Small intestine (tissue), 7 donors: Measurements from ENCODE around the gene STIM1. TPM values are rescaled to one million over a fixed set of nuclear protein-coding genes. Genes with fewer than 3 reads are reported as not detected.
A peak's percentile ranks its signal among the peaks of the same experiment; 100 is the strongest.

Source experiments
- DNase-seq, 2 donors: peaks; one replicate each; pipeline versions ENCODE4 v3.0.0 to v3.0.0-alpha.2; 2013
- FAIRE-seq: peaks from 2 replicates; lab custom pipeline; 2012; peaks lifted over from hg19 to GRCh38; lab: Jason Lieb, UNC
- H3K27ac ChIP-seq, 3 donors: one replicate each; pipeline ENCODE4 v1.5.1; 2013; ENCODE audit warnings: low read length in 2 of 3, mild to moderate bottlenecking in 2 of 3, control low read depth in 1 of 3, inconsistent platforms in 1 of 3, low read depth in 1 of 3, moderate library complexity in 1 of 3
- H3K27me3 ChIP-seq, 3 donors: one replicate each; pipeline ENCODE4 v1.6.1; 2013; ENCODE audit warnings: low read length in 3 of 3, inconsistent platforms in 1 of 3; ENCODE audit not compliant: control insufficient read depth in 3 of 3, insufficient read depth in 3 of 3
- H3K36me3 ChIP-seq, 3 donors: one replicate each; pipeline ENCODE4 v1.6.1; 2013; ENCODE audit warnings: low read length in 3 of 3, inconsistent platforms in 1 of 3, low read depth in 1 of 3, mild to moderate bottlenecking in 1 of 3, moderate library complexity in 1 of 3; ENCODE audit not compliant: control insufficient read depth in 3 of 3, insufficient read depth in 2 of 3
- H3K4me1 ChIP-seq, 3 donors: one replicate each; pipeline ENCODE4 v1.6.1; 2013; ENCODE audit warnings: low read length in 2 of 3, inconsistent platforms in 1 of 3, low read depth in 1 of 3, mild to moderate bottlenecking in 1 of 3, moderate library complexity in 1 of 3; ENCODE audit not compliant: control insufficient read depth in 3 of 3, insufficient read depth in 2 of 3
- H3K4me3 ChIP-seq, 3 donors: one replicate each; pipeline ENCODE4 v1.5.1; 2013; ENCODE audit warnings: low read length in 3 of 3, control low read depth in 1 of 3, inconsistent platforms in 1 of 3, low read depth in 1 of 3, mild to moderate bottlenecking in 1 of 3, moderate library complexity in 1 of 3
- H3K9me3 ChIP-seq, 2 donors: one replicate each; pipeline ENCODE4 v1.6.1; 2013; ENCODE audit warnings: low read depth in 1 of 2, low read length in 1 of 2; ENCODE audit not compliant: control insufficient read depth in 2 of 2, insufficient read depth in 1 of 2
- WGBS, 3 donors: extraction: QIAGEN DNeasy Blood & Tissue Kit; methylation state at CpG; one replicate each; pipeline ENCODE4 v1.1.7; 2013; 5-methylcytosine and 5-hydroxymethylcytosine counted together
- polyA plus RNA-seq, 4 donors: library from polyadenylated mRNA; stranded (reverse) in 3 of 4; unstranded in 1 of 4; fragments of 200-250 nt in 3 of 4; fragments of 120-200 nt in 1 of 4; gene quantifications; one replicate each; pipeline versions ENCODE4 v1.2.1 to v1.2.3, GENCODE V29; 2013
- donor health status: healthy with polysubstance abuse.
- donor health status: control.
- donor health status: control.
- donor health status: Bipolar disorder and iron deficiency.
- donor health status: healthy.

The STIM1 gene
- polyA plus RNA-seq, 4 donors = 5.6 to 27.9 (median 11.7) TPM

DNA sequence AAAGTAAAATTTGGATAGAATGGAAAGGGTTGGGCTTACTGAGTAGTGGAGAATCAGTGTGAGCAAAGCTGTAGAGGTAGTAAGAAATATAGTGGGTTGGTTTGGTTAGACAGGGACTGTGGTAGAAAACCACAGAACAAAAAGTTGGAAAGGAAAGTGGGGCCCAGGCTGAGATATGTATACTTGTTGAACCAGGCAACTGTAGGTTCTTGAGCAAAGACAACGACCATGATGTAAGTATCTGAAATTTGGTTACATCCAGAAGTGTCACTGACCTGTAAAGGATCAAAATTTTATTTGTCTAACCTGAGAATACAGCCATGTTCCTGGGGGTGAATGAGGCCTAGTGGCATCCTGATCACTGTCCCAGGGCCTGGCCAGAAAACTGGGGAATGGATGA is 114.1 kb downstream of the STIM1 start:
- DNase-seq (peak in 1 of 2 donors; percentile 15), FAIRE-seq (no peak)
- Histone ChIP-seq H3K27me3 (no peaks in the 10 kb centered on the region), H3K9me3 (no peaks in the 10 kb centered on the region), H3K27ac (no peak overlapping the region), H3K4me3 (no peak overlapping the region), H3K36me3 (peaks cover 0 to 2% (median 0%) of the 10 kb centered on the region in 3 donors), H3K4me1 (no peaks in the 10 kb centered on the region)
- WGBS, 3 donors = 65 to 100% (median 66%) methylated on average over 1 of the region's 1 CpG

DNA sequence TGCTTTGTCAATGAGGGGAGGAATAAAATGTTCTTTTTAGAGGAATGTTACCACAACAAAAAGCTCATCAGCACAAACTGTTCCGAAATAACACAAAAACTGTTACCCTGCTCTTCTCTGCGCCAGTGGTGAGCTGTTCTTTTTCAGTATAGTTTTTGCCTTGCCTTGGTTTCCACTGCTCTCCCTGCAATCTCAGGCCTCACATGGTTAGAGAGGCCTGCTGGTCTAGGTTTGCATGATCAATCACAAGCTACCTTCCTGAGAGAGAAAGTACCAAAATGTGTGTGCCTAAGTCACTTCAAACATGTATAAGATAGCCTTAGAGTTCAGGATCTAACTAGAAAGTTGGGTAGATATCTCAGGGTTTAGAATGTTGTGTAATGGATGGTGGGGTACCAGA is 114.6 kb downstream of the STIM1 start:
- DNase-seq (no peak), FAIRE-seq (no peak)
- Histone ChIP-seq H3K9me3 (no peaks in the 10 kb centered on the region), H3K4me3 (no peak overlapping the region), H3K27ac (no peak overlapping the region), H3K27me3 (no peaks in the 10 kb centered on the region), H3K36me3 (peaks cover 0 to 2% (median 0%) of the 10 kb centered on the region in 3 donors), H3K4me1 (no peaks in the 10 kb centered on the region)
- WGBS, 3 donors = 93 to 98% (median 93%) methylated on average over 2 of the region's 2 CpGs

DNA sequence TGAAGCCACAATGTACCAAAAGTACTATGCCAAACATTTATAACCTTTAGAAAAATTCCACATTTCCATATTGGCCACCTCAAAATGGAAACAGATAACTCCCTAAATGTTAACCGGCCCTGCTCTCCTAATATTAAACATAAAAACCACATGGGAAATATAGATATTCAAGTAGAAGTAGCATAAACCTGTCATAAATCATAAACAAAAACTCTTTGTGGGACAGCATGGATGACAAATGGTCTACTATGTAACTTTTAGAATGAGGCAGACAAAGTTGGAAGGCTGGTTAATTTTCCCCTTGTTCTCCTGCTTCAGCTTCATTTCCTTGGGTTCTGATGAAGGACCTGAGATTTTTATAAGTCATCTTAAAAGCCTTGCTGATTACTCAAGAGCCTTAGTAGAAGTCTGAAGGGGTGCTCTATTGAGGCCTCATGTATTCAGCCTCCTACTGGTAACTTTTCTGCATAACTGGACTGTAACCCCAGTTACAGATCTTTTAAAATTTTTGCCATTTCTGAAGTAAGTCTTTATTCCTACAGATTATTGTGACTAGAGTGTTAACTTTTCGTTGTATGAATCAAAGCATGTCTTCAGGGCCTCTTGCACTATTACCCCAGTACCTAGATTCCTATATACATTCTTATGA is 116.4 kb downstream of the STIM1 start:
- H3K4me1 ChIP-seq = no peaks in the 10 kb centered on the region
- peaks cover 0 to 2% (median 0%) of the 10 kb centered on the region in 3 donors for H3K36me3 ChIP-seq
- H3K27ac ChIP-seq = no peak overlapping the region
- H3K4me3 ChIP-seq = no peak overlapping the region
- FAIRE-seq (no peak), DNase-seq (no peak)
- no peaks in the 10 kb centered on the region for H3K27me3 ChIP-seq
- H3K9me3 ChIP-seq = no peaks in the 10 kb centered on the region
- WGBS, 3 donors = 81 to 94% (median 82%) methylated on average over 2 of the region's 2 CpGs

DNA sequence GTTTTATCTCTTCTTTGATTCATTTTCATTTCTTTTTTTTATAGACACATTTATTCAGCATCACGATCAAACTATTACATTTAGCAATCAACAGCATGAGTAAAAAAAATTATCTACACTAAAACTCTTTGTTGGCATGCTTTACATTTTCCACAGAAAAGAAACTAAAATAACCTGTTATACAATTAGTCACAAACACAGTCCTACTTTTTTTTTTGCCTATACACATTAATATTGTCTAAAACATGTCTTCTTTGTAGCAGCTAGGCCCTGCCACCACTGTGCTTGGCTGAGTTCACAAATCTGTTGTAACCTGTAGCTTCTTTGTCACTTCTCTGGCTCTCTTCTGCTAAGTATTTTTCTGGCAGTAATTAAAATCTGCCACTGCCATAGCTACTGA is 117.0 kb downstream of the STIM1 start:
- WGBS, 3 donors = 62 to 78% (median 70%) methylated on average over 1 of the region's 1 CpG
- DNase-seq (no peak), FAIRE-seq (no peak)
- H3K36me3 ChIP-seq = peaks cover 0 to 2% (median 0%) of the 10 kb centered on the region in 3 donors
- no peak overlapping the region for H3K27ac ChIP-seq
- H3K9me3 ChIP-seq = no peaks in the 10 kb centered on the region
- H3K27me3 ChIP-seq = no peaks in the 10 kb centered on the region
- H3K4me3 ChIP-seq = no peak overlapping the region
- no peaks in the 10 kb centered on the region for H3K4me1 ChIP-seq

DNA sequence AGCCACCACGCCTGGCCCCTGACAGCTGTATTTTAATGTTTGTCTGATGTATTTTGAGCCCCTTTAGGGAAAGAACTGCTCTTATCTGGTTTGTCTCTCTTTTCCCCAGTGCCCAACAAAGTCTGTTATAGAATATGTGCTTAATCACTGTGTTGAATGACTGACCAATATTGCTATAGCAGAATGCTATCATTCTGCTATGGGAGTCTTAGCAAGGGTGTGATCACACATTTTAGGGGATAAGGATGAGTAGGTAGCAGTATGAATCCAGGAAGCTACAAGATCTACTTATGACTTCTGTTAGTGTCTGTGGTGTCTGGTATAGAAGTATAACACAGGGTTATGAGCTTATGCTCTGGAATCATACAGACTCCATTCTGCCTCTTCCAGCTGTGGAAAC is 121.6 kb downstream of the STIM1 start:
- 95 to 100% (median 96%) methylated on average over 1 of the region's 1 CpG for WGBS, 3 donors
- no peaks in the 10 kb centered on the region for H3K4me1 ChIP-seq
- H3K27ac ChIP-seq = no peak overlapping the region
- no peaks in the 10 kb centered on the region for H3K36me3 ChIP-seq
- FAIRE-seq = no peak
- no peak overlapping the region for H3K4me3 ChIP-seq
- no peak for DNase-seq
- no peaks in the 10 kb centered on the region for H3K27me3 ChIP-seq
- H3K9me3 ChIP-seq = no peaks in the 10 kb centered on the region

DNA sequence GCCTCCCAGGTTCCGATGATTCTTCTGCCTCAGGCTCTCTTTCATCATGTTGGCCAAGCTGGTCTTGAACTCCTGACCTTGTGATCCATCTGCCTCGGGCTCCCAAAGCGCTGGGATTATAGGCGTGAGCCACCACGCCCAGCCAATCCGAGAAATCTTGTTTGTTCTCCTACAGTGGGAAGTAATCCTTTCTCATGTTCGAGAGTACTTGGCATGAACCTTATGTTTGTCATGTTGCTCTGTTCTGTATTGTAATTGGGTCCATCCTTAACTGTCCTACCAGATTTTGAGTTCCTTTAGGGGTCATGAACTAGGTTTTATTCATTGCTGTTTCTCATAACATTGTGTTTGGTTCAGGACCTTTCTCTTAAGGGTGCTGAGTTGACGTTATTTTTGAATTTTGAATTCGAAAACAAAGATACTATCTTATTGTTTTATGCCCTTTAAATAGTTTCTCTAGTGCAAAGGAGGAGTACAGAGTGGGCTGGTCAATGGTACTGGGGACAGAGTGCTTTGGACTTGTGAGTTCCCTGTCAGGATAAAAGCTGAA is 125.7 kb downstream of the STIM1 start:
- FAIRE-seq (no peak), DNase-seq (no peak)
- H3K27me3 ChIP-seq = no peaks in the 10 kb centered on the region
- no peaks in the 10 kb centered on the region for H3K9me3 ChIP-seq
- no peaks in the 10 kb centered on the region for H3K36me3 ChIP-seq
- 71 to 76% (median 73%) methylated on average over 9 of the region's 9 CpGs for WGBS, 3 donors
- H3K27ac ChIP-seq = no peak overlapping the region
- no peak overlapping the region for H3K4me3 ChIP-seq
- H3K4me1 ChIP-seq = peaks cover 0 to 3% (median 0%) of the 10 kb centered on the region in 3 donors

DNA sequence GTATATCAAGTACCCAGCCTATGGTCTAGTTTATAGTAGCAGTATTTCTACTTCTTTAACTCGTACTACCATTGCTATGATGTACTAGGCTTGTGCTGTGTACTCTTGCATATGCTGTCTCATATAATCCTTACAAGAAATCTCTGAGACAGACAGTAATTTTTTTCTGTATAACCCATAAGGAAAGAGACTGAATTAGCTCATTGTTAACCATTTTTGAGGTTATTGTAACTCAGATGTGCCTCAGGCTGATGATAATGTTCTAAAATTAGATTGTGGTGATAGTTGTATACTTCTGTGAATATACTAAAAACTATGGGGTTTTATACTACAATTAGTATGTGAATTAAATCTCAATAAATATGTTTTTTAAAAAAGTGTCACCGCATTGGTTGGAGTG is 127.0 kb downstream of the STIM1 start:
- 94 to 95% (median 95%) methylated on average over 2 of the region's 2 CpGs for whole genome bisulfite sequencing, 3 donors
- no peak for FAIRE-seq
- Histone ChIP-seq H3K27ac (no peak overlapping the region), H3K36me3 (no peaks in the 10 kb centered on the region), H3K4me1 (peaks cover 0 to 3% (median 0%) of the 10 kb centered on the region in 3 donors), H3K27me3 (no peaks in the 10 kb centered on the region), H3K4me3 (no peak overlapping the region), H3K9me3 (no peaks in the 10 kb centered on the region)
- DNase-seq = no peak

DNA sequence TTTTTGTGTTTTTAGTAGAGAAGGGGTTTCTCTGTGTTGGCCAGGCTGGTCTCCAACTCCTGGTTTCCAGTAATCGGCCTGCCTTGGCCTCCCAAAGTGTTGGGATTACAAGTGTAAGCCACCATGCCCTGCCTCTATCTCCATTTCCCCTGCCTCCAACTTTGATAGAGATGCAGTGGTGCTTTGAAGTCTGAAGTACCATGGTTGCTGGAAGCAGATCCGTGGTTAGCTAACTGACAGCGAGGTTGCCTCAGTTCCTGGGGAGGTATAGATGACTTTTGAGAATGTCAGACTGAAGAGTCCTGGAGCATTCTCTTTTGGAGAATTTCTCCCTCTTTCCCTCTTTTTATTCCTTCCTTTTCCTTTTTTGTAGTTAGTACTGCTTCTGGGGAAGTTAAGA is 127.6 kb downstream of the STIM1 start:
- Histone ChIP-seq H3K36me3 (no peaks in the 10 kb centered on the region), H3K27ac (no peak overlapping the region), H3K27me3 (no peaks in the 10 kb centered on the region), H3K4me3 (no peak overlapping the region), H3K4me1 (peaks cover 0 to 3% (median 0%) of the 10 kb centered on the region in 3 donors), H3K9me3 (no peaks in the 10 kb centered on the region)
- FAIRE-seq = no peak
- 84 to 89% (median 87%) methylated on average over 3 of the region's 3 CpGs for WGBS, 3 donors
- no peak for DNase-seq
